ENCODE results near the gene NELFCD. TPM values are rescaled to one million over a fixed set of nuclear protein-coding genes. Genes with fewer than 3 reads are reported as not detected.

The NELFCD gene
- polyA plus RNA-seq, 1 donor from 2014 or later, result 88.7 TPM

GRCh38 chr20:59031564-59032022 lies 50.5 kb downstream of the NELFCD start (continued):
- TF ChIP-seq SMC3 (conservative IDR thresholded peaks at IDR 0.05; ENCODE audit: poor library complexity) (no peak), POLR2AphosphoS5 (IDR thresholded peaks at IDR 0.05) (no peak)

- Histone ChIP-seq H3K36me3 (ENCODE audit: insufficient read depth, low read length) (peaks cover 9% of the 10 kb centered on the region), H4K20me1 (ENCODE audit: insufficient read depth) (no peaks in the 10 kb centered on the region), H3K4me3 (ENCODE audit: low read length) (peak within 1 kb of the TSS; percentile 84), H3K79me2 (replicated peaks; ENCODE audit: insufficient read depth, low read length) (peaks cover 39% of the 10 kb centered on the region), H3K9ac (ENCODE audit: low read length) (peak within 1 kb of the TSS; percentile 90), H3F3A (ENCODE audit: insufficient read depth, low read length, poor library complexity, severe bottlenecking) (no peaks in the 10 kb centered on the region), H3K27ac (ENCODE audit: low read length) (peak within 1 kb of the TSS; percentile 93), H3K4me2 (ENCODE audit: low read length) (peak within 1 kb of the TSS; percentile 74), H3K9me2 (ENCODE audit: insufficient read depth, low read length) (no peaks in the 10 kb centered on the region), H3K27me3 (ENCODE audit: insufficient read depth, low read depth, low read length) (no peaks in the 10 kb centered on the region), H3K9me3 (ENCODE audit: low read length) (no peaks in the 10 kb centered on the region), H2AFZ (ENCODE audit: low read depth, low read length) (peak within 1 kb of the TSS; percentile 85)
- TF ChIP-seq EZH2 (IDR thresholded peaks at IDR 0.05; ENCODE audit: borderline replicate concordance, insufficient read depth, low read length, poor library complexity, severe bottlenecking) (no peak), REST (IDR thresholded peaks at IDR 0.05; ENCODE audit: borderline replicate concordance) (peak; percentile 75), EP300 (conservative IDR thresholded peaks at IDR 0.05; ENCODE audit: poor library complexity, severe bottlenecking) (peak; percentile 69), CTCF (IDR thresholded peaks at IDR 0.05; ENCODE audit: poor library complexity, severe bottlenecking) (no peak), MXI1 (conservative IDR thresholded peaks at IDR 0.05; ENCODE audit: poor library complexity, severe bottlenecking) (peak; percentile 92), POLR2AphosphoS5 (IDR thresholded peaks at IDR 0.05) (peak; percentile 95), TAF1 (IDR thresholded peaks at IDR 0.05; ENCODE audit: low read depth) (peak; percentile 67), SMC3 (conservative IDR thresholded peaks at IDR 0.05; ENCODE audit: poor library complexity) (no peak), RAD21 (conservative IDR thresholded peaks at IDR 0.05) (no peak)
These were observed 51.1 kb downstream of the NELFCD start, which contains the start of gene ATP5F1E for GRCh38 chr20:59032023-59032712. Gene ATP5F1E (minus strand): TSS chr20:59032335. CDS start chr20:59032251, 84 bp downstream.

GRCh38 chr20:59032713-59033059 lies 51.6 kb downstream of the NELFCD start:
- H3F3A ChIP-seq (ENCODE audit: insufficient read depth, low read length, poor library complexity, severe bottlenecking), result no peaks in the 10 kb centered on the region
- peaks cover 33% of the 10 kb centered on the region for H3K79me2 ChIP-seq (replicated peaks; ENCODE audit: insufficient read depth, low read length)
- peak overlapping the region; percentile 56 for H2AFZ ChIP-seq (ENCODE audit: low read depth, low read length)
- no peaks in the 10 kb centered on the region for H3K9me2 ChIP-seq (ENCODE audit: insufficient read depth, low read length)
- no peaks in the 10 kb centered on the region for H3K9me3 ChIP-seq (ENCODE audit: low read length)
- no peaks in the 10 kb centered on the region for H4K20me1 ChIP-seq (ENCODE audit: insufficient read depth)
- H3K36me3 ChIP-seq (ENCODE audit: insufficient read depth, low read length), result peaks cover 9% of the 10 kb centered on the region
- H3K4me3 ChIP-seq (ENCODE audit: low read length), result peak overlapping the region; percentile 84
- peak overlapping the region; percentile 63 for H3K9ac ChIP-seq (ENCODE audit: low read length)
- TF ChIP-seq MXI1 (conservative IDR thresholded peaks at IDR 0.05; ENCODE audit: poor library complexity, severe bottlenecking), result peak; percentile 52
- TF ChIP-seq EZH2 (IDR thresholded peaks at IDR 0.05; ENCODE audit: borderline replicate concordance, insufficient read depth, low read length, poor library complexity, severe bottlenecking), result no peak
- TF ChIP-seq TAF1 (IDR thresholded peaks at IDR 0.05; ENCODE audit: low read depth), result no peak
- TF ChIP-seq EP300 (conservative IDR thresholded peaks at IDR 0.05; ENCODE audit: poor library complexity, severe bottlenecking), result no peak
- TF ChIP-seq CTCF (IDR thresholded peaks at IDR 0.05; ENCODE audit: poor library complexity, severe bottlenecking), result peak; percentile 62
- TF ChIP-seq SMC3 (conservative IDR thresholded peaks at IDR 0.05; ENCODE audit: poor library complexity), result peak; percentile 68
- TF ChIP-seq REST (IDR thresholded peaks at IDR 0.05; ENCODE audit: borderline replicate concordance), result peak; percentile 87
- TF ChIP-seq RAD21 (conservative IDR thresholded peaks at IDR 0.05), result peak; percentile 67
- no peak for TF ChIP-seq POLR2AphosphoS5 (IDR thresholded peaks at IDR 0.05)
- no peaks in the 10 kb centered on the region for H3K27me3 ChIP-seq (ENCODE audit: insufficient read depth, low read depth, low read length)
- peak overlapping the region; percentile 50 for H3K4me2 ChIP-seq (ENCODE audit: low read length)
- H3K27ac ChIP-seq (ENCODE audit: low read length), result peak overlapping the region; percentile 74
